Neuron (in vitro differentiated cells): ENCODE measurements around the gene ORM1.
"Not testable (repeated sequence)": the region's sequence is repeated elsewhere in the genome, so short reads cannot be mapped to it uniquely, and the experiment has no call there.

ENCODE experiments used
- H2AFZ ChIP-seq: one replicate; pipeline ENCODE4 v1.6.1; 2013; ENCODE audit warnings: low read depth, mild to moderate bottlenecking, inconsistent platforms, low read length, moderate library complexity
- H3K27me3 ChIP-seq: one replicate; pipeline ENCODE4 v1.6.1; 2013; ENCODE audit warnings: low read length; ENCODE audit not compliant: insufficient read depth
- H3K36me3 ChIP-seq: one replicate; pipeline ENCODE4 v1.6.1; 2013; ENCODE audit warnings: low read length; ENCODE audit not compliant: insufficient read depth
- H3K4me1 ChIP-seq: one replicate; pipeline ENCODE4 v1.6.1; 2013; ENCODE audit warnings: low read length; ENCODE audit not compliant: insufficient read depth
- H3K4me3 ChIP-seq: 2 replicates; pipeline ENCODE4 v1.5.1; 2013; ENCODE audit warnings: mild to moderate bottlenecking, low read length, moderate library complexity
- H3K9me3 ChIP-seq: one replicate; pipeline ENCODE4 v1.6.1; 2013; ENCODE audit warnings: low read length

ORM1 gene

DNA sequence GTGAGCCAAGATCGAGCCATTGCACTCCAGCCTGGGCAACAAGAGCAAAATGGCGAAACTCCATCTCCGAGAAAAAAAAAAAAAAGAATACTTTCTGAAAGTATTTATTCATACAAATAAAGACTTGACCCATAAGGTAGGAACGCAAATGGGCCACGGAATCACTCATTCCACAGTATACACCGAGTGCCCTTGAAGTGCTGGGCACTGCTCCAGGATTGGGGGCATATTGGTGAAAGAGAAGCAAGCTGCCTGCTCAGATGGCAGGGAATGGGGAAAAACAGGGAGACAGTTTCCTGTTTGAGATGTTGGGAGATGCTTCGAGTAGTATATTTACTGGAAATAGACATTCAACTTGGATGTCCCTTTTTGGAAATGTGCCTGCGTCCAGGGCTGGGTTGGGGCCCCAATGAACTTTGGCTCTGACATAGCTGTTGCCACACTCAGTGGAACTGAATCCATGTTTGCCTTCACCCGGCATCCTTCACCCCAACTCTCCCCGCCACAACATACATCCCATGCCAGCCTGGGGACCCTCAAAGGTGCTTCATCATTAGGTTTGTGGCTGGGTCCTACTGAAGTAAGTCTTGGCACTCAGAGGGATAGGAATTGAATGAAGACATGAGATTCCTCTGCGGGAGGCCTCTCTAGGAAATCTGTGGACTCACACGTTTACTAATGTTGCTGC is 6.2 kb downstream of the ORM1 start:
- H3K4me3 ChIP-seq, H3K27me3 ChIP-seq, H2AFZ ChIP-seq, H3K9me3 ChIP-seq, H3K4me1 ChIP-seq, H3K36me3 ChIP-seq: not testable (repeated sequence)

DNA sequence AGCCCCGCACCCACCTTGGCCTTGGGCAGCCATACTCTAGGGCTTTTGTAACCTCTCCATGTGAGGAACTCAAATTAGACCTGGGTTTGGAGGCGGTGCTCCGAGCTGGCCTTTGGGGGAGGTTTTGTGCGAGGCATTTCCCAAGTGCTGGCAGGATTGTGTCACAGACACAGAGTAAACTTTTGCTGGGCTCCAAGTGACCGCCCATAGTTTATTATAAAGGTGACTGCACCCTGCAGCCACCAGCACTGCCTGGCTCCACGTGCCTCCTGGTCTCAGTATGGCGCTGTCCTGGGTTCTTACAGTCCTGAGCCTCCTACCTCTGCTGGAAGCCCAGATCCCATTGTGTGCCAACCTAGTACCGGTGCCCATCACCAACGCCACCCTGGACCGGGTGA is 6.7 kb downstream of the ORM1 start, which contains the start of gene ORM2:
ORM2 (plus strand) TSS at position 245 of the 398 bp plus-strand sequence; CDS start at position 281, 36 bp downstream.
- not testable (repeated sequence) for H3K27me3 ChIP-seq, H3K4me3 ChIP-seq, H3K4me1 ChIP-seq, H3K36me3 ChIP-seq, H2AFZ ChIP-seq, H3K9me3 ChIP-seq

DNA sequence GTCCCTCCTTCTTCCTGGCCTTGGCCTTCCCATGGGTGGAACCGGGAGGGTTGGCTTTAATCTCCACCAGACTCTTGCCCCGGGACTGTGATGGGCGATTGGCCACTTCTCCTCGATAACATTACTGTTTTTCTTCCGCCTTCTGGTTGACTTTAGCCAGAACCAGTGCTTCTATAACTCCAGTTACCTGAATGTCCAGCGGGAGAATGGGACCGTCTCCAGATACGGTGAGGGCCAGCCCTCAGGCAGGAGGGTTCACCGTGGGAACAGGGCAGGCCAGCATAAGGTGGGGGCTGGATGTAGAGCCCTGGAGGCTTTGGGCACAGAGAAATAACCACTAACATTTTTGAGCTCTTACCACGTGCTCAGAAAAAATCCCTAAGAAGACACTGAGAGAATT is 7.7 kb downstream of the ORM1 start:
- Histone ChIP-seq H3K9me3 (no peaks in the 10 kb centered on the region), H3K27me3 (peaks cover 2% of the 10 kb centered on the region), H3K36me3 (no peaks in the 10 kb centered on the region), H3K4me1 (no peaks in the 10 kb centered on the region), H2AFZ (no peak overlapping the region), H3K4me3 (no peak overlapping the region)

DNA sequence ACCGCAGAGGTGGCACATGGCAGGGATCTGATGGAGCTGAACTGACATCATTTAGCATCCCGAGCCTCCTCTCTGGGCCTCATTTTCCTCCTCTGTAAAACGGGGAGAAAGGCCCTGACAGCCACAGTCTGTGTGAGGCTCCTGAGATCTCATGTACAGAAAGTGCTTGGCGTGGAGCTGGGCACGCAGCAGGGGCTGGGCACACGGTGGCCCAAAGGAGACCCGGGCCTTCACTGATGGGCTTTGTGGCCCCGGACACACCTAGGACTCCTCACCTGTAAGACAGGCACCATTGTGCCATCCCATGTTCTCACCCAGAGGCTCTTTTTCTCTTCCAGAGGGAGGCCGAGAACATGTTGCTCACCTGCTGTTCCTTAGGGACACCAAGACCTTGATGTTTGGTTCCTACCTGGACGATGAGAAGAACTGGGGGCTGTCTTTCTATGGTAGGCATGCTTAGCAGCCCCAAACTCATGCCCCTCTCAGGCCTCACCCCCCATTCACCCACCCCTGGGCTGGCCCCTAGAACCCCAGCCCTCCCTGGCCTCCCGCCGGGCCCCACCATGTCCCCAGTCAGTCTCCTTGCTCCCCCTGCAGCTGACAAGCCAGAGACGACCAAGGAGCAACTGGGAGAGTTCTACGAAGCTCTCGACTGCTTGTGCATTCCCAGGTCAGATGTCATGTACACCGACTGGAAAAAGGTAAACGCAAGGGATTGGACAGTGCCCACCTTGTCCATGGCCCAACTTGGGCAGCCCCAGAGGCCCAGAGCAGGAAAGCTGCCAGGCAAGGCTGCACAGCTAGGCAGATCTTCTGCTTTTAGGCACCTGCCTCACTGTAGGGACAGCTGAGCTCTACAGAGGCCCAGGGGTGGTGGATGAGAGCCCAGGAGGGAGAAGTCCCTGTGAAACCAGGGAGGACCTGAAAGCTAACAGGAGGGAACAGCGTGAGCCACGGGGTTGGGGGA is 8.6 kb downstream of the ORM1 start:
- not testable (repeated sequence) for H2AFZ ChIP-seq, H3K9me3 ChIP-seq, H3K4me3 ChIP-seq, H3K27me3 ChIP-seq, H3K36me3 ChIP-seq, H3K4me1 ChIP-seq

DNA sequence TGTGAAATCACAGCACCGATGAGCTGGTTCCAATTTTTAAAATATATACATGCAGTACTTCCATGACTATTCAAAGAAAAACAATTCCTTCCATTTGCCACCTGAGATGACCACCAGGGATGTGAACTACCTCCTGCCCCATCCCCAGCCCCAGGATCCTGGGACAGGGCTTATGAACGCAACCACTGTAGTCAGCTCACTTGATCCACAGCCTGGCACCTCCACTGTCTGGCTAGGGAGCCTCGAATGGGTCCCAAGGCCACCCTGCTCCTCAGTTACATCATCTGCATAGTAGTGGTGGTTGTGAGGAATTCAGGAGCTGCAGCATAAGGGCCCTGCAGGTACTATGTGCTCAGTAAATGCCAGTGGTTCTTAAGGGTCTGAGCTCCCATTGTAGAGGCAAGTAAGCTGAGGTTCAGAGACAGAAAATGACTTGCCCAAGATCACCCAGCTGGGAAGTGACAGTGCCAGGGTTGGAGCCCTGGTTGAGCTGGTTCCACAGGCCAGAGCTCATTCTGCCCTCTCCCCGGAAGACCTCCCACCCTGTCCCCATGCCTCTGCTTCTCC is 9.7 kb downstream of the ORM1 start:
- not testable (repeated sequence) for H3K36me3 ChIP-seq, H3K9me3 ChIP-seq, H3K4me1 ChIP-seq, H3K4me3 ChIP-seq, H2AFZ ChIP-seq, H3K27me3 ChIP-seq

DNA sequence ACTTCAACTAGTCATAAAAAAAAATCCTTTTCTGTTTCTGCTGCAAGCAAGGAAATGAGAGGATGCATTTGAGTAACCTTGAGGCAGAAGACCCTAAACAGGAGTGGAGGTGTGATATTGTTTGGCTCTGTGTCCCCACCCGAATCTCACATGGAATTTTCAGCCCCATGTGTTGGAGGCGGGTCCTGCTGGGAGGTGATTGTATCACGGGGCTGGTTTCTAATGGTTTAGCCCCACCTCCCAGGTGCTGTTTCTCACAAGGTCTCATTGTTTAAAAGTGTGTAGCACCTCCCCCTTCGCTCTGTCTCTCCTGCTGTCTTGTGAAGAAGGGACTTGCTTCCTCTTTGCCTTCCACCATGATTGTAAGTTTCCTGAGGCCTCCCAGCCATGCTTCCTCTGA is 10.8 kb downstream of the ORM1 start:
- not testable (repeated sequence) for H3K27me3 ChIP-seq, H3K4me1 ChIP-seq, H3K4me3 ChIP-seq, H2AFZ ChIP-seq, H3K36me3 ChIP-seq, H3K9me3 ChIP-seq

DNA sequence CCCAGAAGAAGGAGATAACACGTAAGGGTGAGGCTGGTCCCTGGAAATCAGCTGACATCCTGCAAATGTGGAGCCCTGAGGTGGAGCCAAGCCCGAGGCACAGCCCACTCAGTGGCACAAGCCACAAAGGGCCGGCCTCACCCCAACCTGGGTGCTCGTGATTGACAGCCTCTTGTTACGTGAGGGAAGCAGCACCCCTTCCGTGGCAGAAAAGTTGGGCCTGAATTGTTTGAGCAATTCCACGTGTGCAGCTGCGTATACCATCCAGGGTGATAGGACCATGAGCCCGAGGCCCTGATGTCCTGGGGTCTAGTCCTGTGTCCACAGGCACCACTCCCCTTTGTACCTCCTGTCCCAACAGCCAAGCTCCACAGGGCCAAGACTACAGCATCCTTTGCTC is 11.6 kb downstream of the ORM1 start:
- Histone ChIP-seq H3K9me3 (no peaks in the 10 kb centered on the region), H3K4me3 (no peak overlapping the region), H3K36me3 (peaks cover 4% of the 10 kb centered on the region), H3K4me1 (no peaks in the 10 kb centered on the region), H3K27me3 (no peaks in the 10 kb centered on the region), H2AFZ (no peak overlapping the region)

DNA sequence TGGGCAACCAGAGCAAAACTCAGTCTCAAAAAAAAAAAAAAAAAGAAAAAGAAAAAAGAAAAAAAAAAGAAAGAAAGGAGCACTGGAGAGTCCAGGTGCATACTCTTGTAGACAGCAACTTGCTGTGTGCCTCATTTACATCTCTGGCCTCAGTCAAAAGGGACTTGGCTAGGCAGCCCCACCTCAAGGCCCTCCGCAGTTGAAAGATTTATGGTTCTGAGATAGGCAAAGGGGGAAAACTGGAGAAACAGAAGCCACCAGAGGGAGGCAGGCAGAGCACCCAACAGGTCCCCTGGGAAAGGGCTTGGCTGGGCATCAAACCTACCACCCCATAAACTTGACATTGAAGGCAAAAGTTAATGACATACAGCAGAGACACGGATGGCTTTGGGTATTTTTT is 12.8 kb downstream of the ORM1 start:
- no peaks in the 10 kb centered on the region for H3K9me3 ChIP-seq
- H3K27me3 ChIP-seq, result no peaks in the 10 kb centered on the region
- H3K36me3 ChIP-seq, result peaks cover 4% of the 10 kb centered on the region
- H3K4me1 ChIP-seq, result no peaks in the 10 kb centered on the region
- no peak overlapping the region for H3K4me3 ChIP-seq
- H2AFZ ChIP-seq, result no peak overlapping the region

DNA sequence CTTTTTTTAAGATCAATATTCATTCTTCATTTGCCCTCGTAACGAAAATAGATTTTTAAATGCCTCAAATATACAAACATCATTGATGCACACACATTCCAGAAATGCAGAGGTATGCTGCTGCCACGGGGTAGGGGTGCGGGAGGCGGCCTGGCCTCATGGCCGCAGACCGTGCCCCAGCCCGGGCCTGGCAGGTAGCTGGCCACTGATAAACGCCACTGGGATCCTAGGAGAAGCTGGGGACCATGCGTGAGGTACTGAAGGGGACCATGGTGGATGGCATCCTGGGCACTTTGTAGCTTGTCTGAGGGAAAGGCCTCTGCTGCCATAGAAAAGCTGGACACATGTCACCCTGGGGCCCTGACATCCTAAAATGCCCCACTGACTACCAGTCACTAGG is 13.3 kb downstream of the ORM1 start:
- no peak overlapping the region for H2AFZ ChIP-seq
- H3K9me3 ChIP-seq, result no peaks in the 10 kb centered on the region
- peaks cover 4% of the 10 kb centered on the region for H3K36me3 ChIP-seq
- no peaks in the 10 kb centered on the region for H3K4me1 ChIP-seq
- no peak overlapping the region for H3K4me3 ChIP-seq
- H3K27me3 ChIP-seq, result no peaks in the 10 kb centered on the region

DNA sequence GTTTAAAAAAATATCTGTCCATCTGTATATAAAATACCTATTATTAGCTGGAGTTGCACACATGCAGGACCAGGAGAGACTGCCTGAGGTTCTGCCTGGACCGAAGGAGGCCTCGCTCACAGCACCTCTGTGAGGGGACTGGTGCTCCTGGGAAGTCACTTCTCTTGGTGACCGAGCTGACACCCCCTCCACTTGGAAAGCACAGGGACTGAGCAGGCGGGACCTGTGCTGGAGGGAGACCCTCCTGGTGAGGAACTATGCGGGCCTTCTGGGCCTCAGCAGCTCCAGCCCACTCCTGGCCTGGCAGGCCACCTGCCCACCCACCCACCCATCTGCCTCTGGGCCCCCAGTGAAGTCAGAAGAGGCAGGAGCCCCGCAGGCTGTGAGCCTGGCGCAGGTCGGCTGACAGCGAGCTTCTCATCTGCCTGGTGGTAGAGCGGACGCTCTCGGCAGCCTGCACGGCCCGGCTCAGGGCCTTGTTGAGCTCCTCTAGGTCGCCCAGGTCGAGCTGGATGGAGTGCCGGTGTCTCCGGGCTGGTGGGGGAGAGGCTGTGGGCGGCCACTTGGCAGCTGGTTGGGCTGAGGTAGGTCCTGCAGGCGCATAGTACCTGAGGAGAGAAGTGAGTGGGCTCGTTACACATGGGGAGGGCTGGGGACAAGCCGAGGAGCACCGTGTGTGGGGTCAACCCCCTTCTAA is 13.9 kb downstream of the ORM1 start:
- no peak overlapping the region for H2AFZ ChIP-seq
- peaks cover 7% of the 10 kb centered on the region for H3K36me3 ChIP-seq
- no peaks in the 10 kb centered on the region for H3K27me3 ChIP-seq

DNA sequence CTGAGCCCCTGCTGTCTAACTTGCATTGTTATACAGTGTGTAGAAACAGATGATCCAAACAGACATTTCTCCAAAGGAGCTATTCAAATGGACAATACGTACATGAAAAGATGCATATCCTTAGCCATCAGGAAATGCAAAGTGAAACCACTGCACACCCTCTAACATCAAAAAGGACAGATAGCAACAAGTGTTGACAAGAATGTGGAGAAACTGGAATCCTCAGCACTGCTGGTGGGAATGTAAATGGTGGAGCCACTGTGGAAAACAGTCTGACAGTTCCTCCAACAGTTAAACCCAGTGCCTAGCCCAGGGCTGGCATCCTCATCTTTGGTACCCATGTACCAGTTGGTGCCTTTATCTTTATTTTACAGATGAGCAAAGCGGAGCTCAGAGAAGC is 15.3 kb downstream of the ORM1 start:
- Histone ChIP-seq H3K36me3 (peaks cover 7% of the 10 kb centered on the region), H2AFZ (no peak overlapping the region), H3K27me3 (no peaks in the 10 kb centered on the region), H3K4me3 (no peak overlapping the region), H3K9me3 (no peaks in the 10 kb centered on the region), H3K4me1 (no peaks in the 10 kb centered on the region)

More for the DNA sequence above, 13.9 kb downstream of the ORM1 start:
- no peaks in the 10 kb centered on the region for H3K9me3 ChIP-seq
- H3K4me3 ChIP-seq, result no peak overlapping the region
- no peaks in the 10 kb centered on the region for H3K4me1 ChIP-seq

DNA sequence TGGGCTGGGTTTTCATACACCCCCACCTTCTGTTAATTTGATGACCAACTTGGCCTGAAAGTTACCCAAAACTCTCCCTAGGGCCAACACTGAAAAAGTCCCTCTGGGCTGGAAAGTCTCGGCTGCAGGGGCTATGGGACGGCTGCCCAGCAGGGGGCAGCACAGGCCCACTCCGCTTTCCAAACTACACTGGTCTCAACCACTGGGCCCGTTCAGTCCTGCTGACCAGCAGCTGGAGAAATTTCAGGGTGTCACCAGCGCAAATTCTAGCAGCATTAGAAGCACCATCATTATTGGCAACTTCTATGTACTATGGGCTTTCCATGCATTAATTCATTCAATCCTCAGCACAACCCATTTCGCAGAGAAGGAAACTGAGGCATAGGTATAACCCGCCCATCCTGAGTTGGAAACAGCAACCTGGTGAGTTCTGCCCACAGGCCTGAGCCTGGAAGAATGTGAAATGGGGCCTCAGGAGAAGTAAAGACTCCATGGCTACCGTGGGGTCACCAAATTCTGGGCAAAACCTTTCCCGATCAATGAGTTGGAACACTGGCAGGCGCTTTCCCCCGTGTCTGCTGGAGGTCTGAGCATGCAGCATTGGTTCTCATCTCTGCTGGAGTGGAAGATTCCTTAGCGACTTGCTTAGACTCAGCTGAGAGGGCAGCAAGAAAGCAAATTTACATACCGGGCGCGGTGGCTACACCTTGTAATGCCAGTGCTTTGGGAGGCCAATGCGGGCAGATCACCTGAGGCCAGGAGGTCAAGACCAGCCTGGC is 16.4 kb downstream of the ORM1 start:
- H3K4me1 ChIP-seq, result no peaks in the 10 kb centered on the region
- H2AFZ ChIP-seq, result no peak overlapping the region
- no peaks in the 10 kb centered on the region for H3K27me3 ChIP-seq
- H3K36me3 ChIP-seq, result peaks cover 7% of the 10 kb centered on the region
- no peaks in the 10 kb centered on the region for H3K9me3 ChIP-seq
- no peak overlapping the region for H3K4me3 ChIP-seq
